Right lobe of liver (tissue), 4 donors: ENCODE results near the gene CDH13.

ENCODE experiments used
- CTCF ChIP-seq, 4 donors: fragments of 200-600 bp in 3 of 4; fragments of 450-650 bp in 1 of 4; IDR thresholded peaks; one replicate each; pipeline versions ENCODE4 v1.5.1 to v1.8.0; 2016 to 2022; ENCODE audit warnings: antibody characterized with exemption in 4 of 4, mild to moderate bottlenecking in 2 of 4
- POLR2A ChIP-seq: fragments of 450-650 bp; IDR thresholded peaks from one replicate; pipeline ENCODE4 v1.6.1; 2017; ENCODE audit warnings: antibody characterized with exemption, mild to moderate bottlenecking
- donor health status: DM: no; HTN: no; CAD: no.
- donor health status: DM: no; HTN: no; CAD: no.
- donor health status: DM: no; HTN: yes; CAD: no.

- TF ChIP-seq POLR2A (no peak), CTCF (IDR thresholded peaks at IDR 0.05) (no peak)
Measured at GRCh38 chr16:83806036-83806435, 1179.3 kb downstream of the CDH13 start.
